Stimulated activated CD8-positive, alpha-beta memory T cell treated with anti-CD3 and anti-CD28 coated beads, Interleukin-4, amount 100 ng/mL, for 1 hour (primary cell): ENCODE data around the gene C2CD4C.
"Not testable (repeated sequence)": the region's sequence is repeated elsewhere in the genome, so short reads cannot be mapped to it uniquely, and the experiment has no call there.

Source experiments
- DNase-seq, 2 donors: peaks; one replicate each; pipeline ENCODE4 v3.0.0-alpha.2; 2020; ENCODE audit warnings: low read depth in 2 of 2, low spot score in 1 of 2

Gene C2CD4C

GRCh38 chr19:408902-409515, at the start of gene C2CD4C:
TSS of gene C2CD4C (minus strand) at chr19:409147. CDS start at chr19:408361, 786 bp downstream.
- DNase-seq: no peak

- DNase-seq: no peak
Observed at GRCh38 chr19:458091-459042, 49.4 kb upstream of the C2CD4C start.

- DNase-seq: no peak
Observed at GRCh38 chr19:457636-458035, 48.7 kb upstream of the C2CD4C start.

- no peak for DNase-seq
Observed at GRCh38 chr19:456547-457110, 47.7 kb upstream of the C2CD4C start.

GRCh38 chr19:455851-456546, 47.1 kb upstream of the C2CD4C start:
- no peak for DNase-seq

- no peak for DNase-seq
Observed at GRCh38 chr19:455031-455705, 46.2 kb upstream of the C2CD4C start.

- DNase-seq: no peak
Observed at GRCh38 chr19:453606-454005, 44.7 kb upstream of the C2CD4C start.

GRCh38 chr19:452829-453228, 43.9 kb upstream of the C2CD4C start:
- DNase-seq: no peak

GRCh38 chr19:450912-451481, 42.0 kb upstream of the C2CD4C start:
- DNase-seq: not testable (repeated sequence)

GRCh38 chr19:449916-450315, 41.0 kb upstream of the C2CD4C start:
- no peak for DNase-seq

GRCh38 chr19:447816-448560, 39.0 kb upstream of the C2CD4C start:
- no peak for DNase-seq

GRCh38 chr19:447064-447426, 38.1 kb upstream of the C2CD4C start:
- DNase-seq: no peak

GRCh38 chr19:444677-445210, 35.8 kb upstream of the C2CD4C start:
- no peak for DNase-seq

- DNase-seq: no peak
Observed at GRCh38 chr19:443005-443404, 34.1 kb upstream of the C2CD4C start.

- no peak for DNase-seq
Observed at GRCh38 chr19:442085-442484, 33.1 kb upstream of the C2CD4C start.

GRCh38 chr19:441213-441836, 32.4 kb upstream of the C2CD4C start:
- no peak for DNase-seq

GRCh38 chr19:440391-441212, 31.7 kb upstream of the C2CD4C start:
- DNase-seq: no peak

GRCh38 chr19:439167-439900, 30.4 kb upstream of the C2CD4C start:
- no peak for DNase-seq
